OCI-LY1 (cell line): Measurements from ENCODE around the gene SLC25A11.

Experiments
- H2AFZ ChIP-seq: fragments of 200-600 bp; sonication (generic), shearing (Covaris generic); 2 replicates; pipeline ENCODE4 v1.6.0; 2014; ENCODE audit warnings: antibody characterized with exemption, mild to moderate bottlenecking, low read length
- H3F3A ChIP-seq: fragments of 200-600 bp; sonication (generic), shearing (Covaris generic); 2 replicates; pipeline ENCODE4 v1.6.0; 2014; ENCODE audit warnings: mild to moderate bottlenecking, antibody characterized with exemption, low read length, moderate library complexity; ENCODE audit not compliant: insufficient read depth
- H3K27ac ChIP-seq: fragments of 200-600 bp; sonication (generic); 2 replicates; pipeline ENCODE4 v1.5.1; 2014; ENCODE audit warnings: low read length, mixed run types, mild to moderate bottlenecking, low read depth; ENCODE audit not compliant: poor library complexity, severe bottlenecking
- H3K27me3 ChIP-seq: fragments of 200-600 bp; sonication (generic); 2 replicates; pipeline ENCODE4 v1.6.0; 2014; ENCODE audit warnings: antibody characterized with exemption, mild to moderate bottlenecking, low read length, moderate library complexity; ENCODE audit not compliant: insufficient read depth
- H3K36me3 ChIP-seq: fragments of 200-600 bp; sonication (generic); 2 replicates; pipeline ENCODE4 v1.6.1; 2014; ENCODE audit warnings: mild to moderate bottlenecking, antibody characterized with exemption, low read length, moderate library complexity, mixed read lengths; ENCODE audit not compliant: insufficient read depth
- H3K4me1 ChIP-seq: fragments of 200-600 bp; sonication (generic); 2 replicates; pipeline ENCODE4 v1.5.1; 2014; ENCODE audit warnings: mild to moderate bottlenecking, low read length, moderate library complexity; ENCODE audit not compliant: insufficient read depth, severe bottlenecking
- H3K4me2 ChIP-seq: fragments of 200-600 bp; sonication (generic), shearing (Covaris generic); 2 replicates; pipeline ENCODE4 v1.6.1; 2014; ENCODE audit warnings: low read length
- H3K4me3 ChIP-seq: fragments of 200-600 bp; sonication (generic); 2 replicates; pipeline ENCODE4 v1.5.1; 2014; ENCODE audit warnings: low read length, low read depth, mild to moderate bottlenecking, mixed read lengths; ENCODE audit not compliant: poor library complexity, severe bottlenecking
- H3K79me2 ChIP-seq: fragments of 200-600 bp; shearing (Covaris generic); 2 replicates; pipeline ENCODE4 v1.6.1; 2016; ENCODE audit warnings: mixed run types, low read length, mixed read lengths; ENCODE audit not compliant: insufficient read depth
- H3K9ac ChIP-seq: fragments of 200-600 bp; sonication (generic), shearing (Covaris generic); 2 replicates; pipeline ENCODE4 v1.6.1; 2014; ENCODE audit warnings: mild to moderate bottlenecking, low read length, mixed read lengths
- H3K9me2 ChIP-seq: fragments of 200-600 bp; sonication (generic), shearing (Covaris generic); 2 replicates; pipeline ENCODE4 v1.6.1; 2014; ENCODE audit warnings: low read depth, mild to moderate bottlenecking, low read length, mixed read lengths
- H3K9me3 ChIP-seq: fragments of 200-600 bp; shearing (Covaris generic); 2 replicates; pipeline ENCODE4 v1.6.1; 2014; ENCODE audit warnings: low read length, mixed read lengths
- H4K20me1 ChIP-seq: fragments of 200-600 bp; sonication (generic), shearing (Covaris generic); 2 replicates; pipeline ENCODE4 v1.6.0; 2016; ENCODE audit warnings: mild to moderate bottlenecking, low read length; ENCODE audit not compliant: insufficient read depth
- EZH2 ChIP-seq: fragments of 200-600 bp; sonication (generic), shearing (Covaris generic); IDR thresholded peaks from 2 replicates; pipeline ENCODE4 v1.8.0; 2017; ENCODE audit warnings: borderline replicate concordance, mixed run types, mild to moderate bottlenecking, antibody characterized with exemption, low read length, moderate library complexity, mixed read lengths
- TF ChIP-seq, protein P1 (sequence below): fragments of 200-600 bp; sonication (generic), shearing (Covaris generic); IDR thresholded peaks from 2 replicates; pipeline ENCODE4 v1.5.1; 2017; ENCODE audit warnings: mild to moderate bottlenecking, antibody characterized with exemption, low read length, moderate library complexity, mixed read lengths

The SLC25A11 gene

DNA sequence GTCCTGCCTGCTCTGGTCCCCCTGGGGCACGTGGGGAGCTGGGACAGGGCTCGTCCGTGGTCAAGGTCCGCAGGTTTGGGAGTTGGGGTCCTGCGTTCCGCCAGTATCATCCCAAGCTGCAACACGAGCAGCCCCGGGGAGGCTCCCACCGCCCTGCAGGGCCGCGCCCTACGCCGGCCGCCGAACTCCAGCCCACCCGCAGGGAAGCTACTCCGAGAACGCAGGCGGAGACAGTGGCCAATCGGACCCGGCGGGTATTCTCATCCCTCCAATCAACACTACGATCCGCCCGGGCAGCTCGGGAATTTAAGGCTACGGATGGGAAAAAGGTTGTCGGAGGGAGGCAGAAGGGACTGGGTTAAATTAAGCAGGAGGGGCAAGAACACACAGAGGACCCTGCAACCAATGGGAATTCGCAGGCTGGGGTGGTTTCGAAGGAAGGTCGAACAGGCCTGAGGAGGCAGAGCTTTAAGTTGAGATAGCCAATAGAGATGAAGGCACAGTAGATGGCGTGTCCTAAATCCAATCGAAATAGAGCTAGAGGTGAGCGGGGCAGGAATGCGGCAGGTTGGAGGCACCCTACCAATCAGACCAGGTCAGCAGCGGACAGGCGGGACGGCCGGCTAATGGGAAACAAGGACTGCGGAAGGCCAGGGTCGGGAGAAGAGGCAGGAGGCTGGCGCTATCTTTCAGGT is 27.1 kb upstream of the SLC25A11 start:
- Histone ChIP-seq H3K27me3 (no peaks in the 10 kb centered on the region), H4K20me1 (no peaks in the 10 kb centered on the region), H3K4me2 (peak overlapping the region; percentile 81), H3K4me1 (peaks cover 25% of the 10 kb centered on the region), H3K9ac (peak overlapping the region; percentile 92), H3K9me3 (no peaks in the 10 kb centered on the region), H2AFZ (no peak overlapping the region), H3K27ac (peak overlapping the region; percentile 90), H3K36me3 (peaks cover 37% of the 10 kb centered on the region; the same call in 1 of the 2 replicates), H3K9me2 (no peaks in the 10 kb centered on the region), H3F3A (no peaks in the 10 kb centered on the region), H3K79me2 (0 out of 2 replicates have a peak, but pooled peaks cover 3% of the 10 kb centered on the region), H3K4me3 (peak overlapping the region; percentile 84)
- TF ChIP-seq, protein P1, sequence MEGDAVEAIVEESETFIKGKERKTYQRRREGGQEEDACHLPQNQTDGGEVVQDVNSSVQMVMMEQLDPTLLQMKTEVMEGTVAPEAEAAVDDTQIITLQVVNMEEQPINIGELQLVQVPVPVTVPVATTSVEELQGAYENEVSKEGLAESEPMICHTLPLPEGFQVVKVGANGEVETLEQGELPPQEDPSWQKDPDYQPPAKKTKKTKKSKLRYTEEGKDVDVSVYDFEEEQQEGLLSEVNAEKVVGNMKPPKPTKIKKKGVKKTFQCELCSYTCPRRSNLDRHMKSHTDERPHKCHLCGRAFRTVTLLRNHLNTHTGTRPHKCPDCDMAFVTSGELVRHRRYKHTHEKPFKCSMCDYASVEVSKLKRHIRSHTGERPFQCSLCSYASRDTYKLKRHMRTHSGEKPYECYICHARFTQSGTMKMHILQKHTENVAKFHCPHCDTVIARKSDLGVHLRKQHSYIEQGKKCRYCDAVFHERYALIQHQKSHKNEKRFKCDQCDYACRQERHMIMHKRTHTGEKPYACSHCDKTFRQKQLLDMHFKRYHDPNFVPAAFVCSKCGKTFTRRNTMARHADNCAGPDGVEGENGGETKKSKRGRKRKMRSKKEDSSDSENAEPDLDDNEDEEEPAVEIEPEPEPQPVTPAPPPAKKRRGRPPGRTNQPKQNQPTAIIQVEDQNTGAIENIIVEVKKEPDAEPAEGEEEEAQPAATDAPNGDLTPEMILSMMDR: no peak
- TF ChIP-seq EZH2: no peak

DNA sequence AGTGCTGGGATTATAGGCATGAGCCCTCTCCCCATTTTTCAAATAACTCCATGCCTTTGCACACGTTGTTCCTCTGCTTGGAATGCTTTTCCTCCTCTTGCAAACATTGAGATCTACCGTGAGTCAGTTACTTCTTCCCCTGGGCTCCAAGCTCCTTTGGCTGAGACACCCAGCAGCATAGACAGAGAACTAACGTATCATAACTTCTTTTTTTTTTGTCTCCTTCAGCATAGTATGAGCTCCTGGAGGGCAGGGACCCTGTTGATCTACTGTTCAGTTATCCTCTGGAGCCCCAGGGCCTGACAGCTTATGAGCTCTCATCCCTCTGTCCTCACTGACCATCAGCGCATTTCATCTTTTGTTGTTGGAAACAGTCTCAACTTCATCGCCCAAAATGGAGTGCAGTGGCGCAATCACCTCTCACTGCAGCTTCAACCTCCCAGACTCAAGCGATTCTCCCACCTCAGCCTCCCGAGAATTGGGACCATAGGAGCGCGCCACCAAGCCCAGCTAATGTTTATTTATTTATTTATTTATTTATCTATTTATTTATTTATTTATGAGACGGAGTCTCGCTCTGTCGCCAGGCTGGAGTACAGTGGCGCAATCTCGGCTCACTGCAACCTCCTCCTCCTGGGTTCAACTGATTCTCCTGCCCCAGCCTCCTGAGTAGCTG is 25.6 kb upstream of the SLC25A11 start:
- no peak overlapping the region for H3K4me2 ChIP-seq
- H3K27me3 ChIP-seq: no peaks in the 10 kb centered on the region
- TF ChIP-seq, protein P1: no peak
- TF ChIP-seq EZH2: no peak
- no peaks in the 10 kb centered on the region for H3F3A ChIP-seq
- no peak overlapping the region for H2AFZ ChIP-seq
- no peak overlapping the region for H3K9ac ChIP-seq
- no peak overlapping the region for H3K4me3 ChIP-seq
- H3K9me3 ChIP-seq: no peaks in the 10 kb centered on the region
- H4K20me1 ChIP-seq: no peaks in the 10 kb centered on the region
- H3K4me1 ChIP-seq: peaks cover 25% of the 10 kb centered on the region
- H3K36me3 ChIP-seq: peaks cover 33% of the 10 kb centered on the region; the same call in 1 of the 2 replicates
- no peak overlapping the region for H3K27ac ChIP-seq
- H3K79me2 ChIP-seq: 0 out of 2 replicates have a peak, but pooled peaks cover 3% of the 10 kb centered on the region
- H3K9me2 ChIP-seq: no peaks in the 10 kb centered on the region

DNA sequence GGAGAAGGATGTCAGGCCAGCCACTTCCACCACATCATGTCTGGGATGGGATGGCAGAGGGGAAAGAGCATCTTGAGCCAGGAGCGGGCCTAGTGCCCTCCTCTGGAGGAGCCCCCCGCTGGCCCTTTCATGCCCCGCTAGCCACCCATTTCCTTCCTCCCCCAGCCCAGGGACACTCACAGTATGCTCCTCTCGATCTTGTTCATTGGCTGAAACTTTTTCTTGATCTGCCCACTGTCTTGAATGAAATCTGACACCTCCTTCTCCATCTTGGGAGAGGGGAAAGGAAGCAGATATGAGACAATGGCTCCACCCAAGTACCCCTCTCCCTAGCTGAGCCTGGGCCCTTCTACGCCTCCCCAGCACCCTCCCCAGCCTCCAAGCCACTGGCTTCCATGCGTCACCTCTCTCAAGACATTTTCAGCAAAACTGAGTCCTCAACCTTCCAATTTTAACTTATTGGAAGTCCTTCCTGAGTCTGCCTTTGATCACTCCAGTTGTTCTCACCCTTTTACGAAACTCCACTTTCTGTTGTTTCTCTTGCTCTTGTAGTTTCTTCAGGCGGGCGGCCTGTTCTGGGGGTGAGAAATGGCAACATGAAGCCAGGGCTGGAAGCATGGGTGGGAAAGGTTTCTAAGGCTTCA is 20.6 kb upstream of the SLC25A11 start:
- TF ChIP-seq EZH2: no peak
- TF ChIP-seq, protein P1: no peak
- no peaks in the 10 kb centered on the region for H4K20me1 ChIP-seq
- H3K79me2 ChIP-seq: no peaks in the 10 kb centered on the region
- H2AFZ ChIP-seq: no peak overlapping the region
- no peaks in the 10 kb centered on the region for H3F3A ChIP-seq
- no peak overlapping the region for H3K4me3 ChIP-seq
- H3K9me3 ChIP-seq: no peaks in the 10 kb centered on the region
- peaks cover 22% of the 10 kb centered on the region for H3K36me3 ChIP-seq
- H3K9me2 ChIP-seq: no peaks in the 10 kb centered on the region
- H3K27ac ChIP-seq: no peak overlapping the region
- H3K4me2 ChIP-seq: no peak overlapping the region
- no peak overlapping the region for H3K9ac ChIP-seq
- no peaks in the 10 kb centered on the region for H3K4me1 ChIP-seq
- H3K27me3 ChIP-seq: no peaks in the 10 kb centered on the region
